ENCODE measurements around the gene AMDHD1.

- TF ChIP-seq CTCF (IDR thresholded peaks at IDR 0.05; ENCODE audit: poor library complexity, severe bottlenecking) (no peak), POLR2AphosphoS5 (IDR thresholded peaks at IDR 0.05) (no peak), EP300 (conservative IDR thresholded peaks at IDR 0.05; ENCODE audit: poor library complexity, severe bottlenecking) (no peak), RAD21 (conservative IDR thresholded peaks at IDR 0.05) (no peak), EZH2 (IDR thresholded peaks at IDR 0.05; ENCODE audit: borderline replicate concordance, insufficient read depth, low read length, poor library complexity, severe bottlenecking) (no peak), REST (IDR thresholded peaks at IDR 0.05; ENCODE audit: borderline replicate concordance) (no peak), MXI1 (conservative IDR thresholded peaks at IDR 0.05; ENCODE audit: poor library complexity, severe bottlenecking) (no peak), SMC3 (conservative IDR thresholded peaks at IDR 0.05; ENCODE audit: poor library complexity) (no peak), TAF1 (IDR thresholded peaks at IDR 0.05; ENCODE audit: low read depth) (no peak)
These were observed 71.9 kb downstream of the AMDHD1 start for GRCh38 chr12:96014943-96015599.

All from neural cell (in vitro differentiated cells).